Neural progenitor cell (in vitro differentiated cells): ENCODE measurements around the gene INPP4B. TPM values are rescaled to one million over a fixed set of nuclear protein-coding genes. Genes with fewer than 3 reads are reported as not detected.

Experiments used
- DNase-seq: peaks from one replicate; pipeline ENCODE4 v3.0.0-alpha.2; 2016; ENCODE audit warnings: low spot score
- H2AFZ ChIP-seq: fragments of 200-600 bp; sonication (generic); replicated peaks from 2 replicates; pipeline ENCODE4 v1.6.1; 2016; ENCODE audit warnings: antibody characterized with exemption
- H3F3A ChIP-seq: fragments of 200-600 bp; sonication (generic); 2 replicates; pipeline ENCODE4 v1.6.1; 2016; ENCODE audit warnings: antibody characterized with exemption, low read depth
- H3K27ac ChIP-seq: fragments of 200-600 bp; sonication (generic); 2 replicates; pipeline ENCODE4 v1.5.1; 2016; ENCODE audit warnings: mild to moderate bottlenecking
- H3K27me3 ChIP-seq: fragments of 200-600 bp; sonication (generic); 2 replicates; pipeline ENCODE4 v1.6.1; 2016; ENCODE audit warnings: mild to moderate bottlenecking, moderate library complexity
- H3K36me3 ChIP-seq: fragments of 200-600 bp; sonication (generic); 2 replicates; pipeline ENCODE4 v1.5.1; 2016
- H3K4me1 ChIP-seq: fragments of 200-600 bp; sonication (generic); 2 replicates; pipeline ENCODE4 v1.6.1; 2016; ENCODE audit warnings: mixed run types
- H3K4me2 ChIP-seq: fragments of 200-600 bp; sonication (generic); 2 replicates; pipeline ENCODE4 v1.6.1; 2016
- H3K4me3 ChIP-seq: fragments of 200-600 bp; sonication (generic); 2 replicates; pipeline ENCODE4 v1.5.1; 2016
- H3K79me2 ChIP-seq: fragments of 200-600 bp; sonication (generic); 2 replicates; pipeline ENCODE4 v1.6.1; 2016; ENCODE audit warnings: low read depth
- H3K9ac ChIP-seq: fragments of 200-600 bp; sonication (generic); 2 replicates; pipeline ENCODE4 v1.6.1; 2016
- H3K9me3 ChIP-seq: fragments of 200-600 bp; sonication (generic); 2 replicates; pipeline ENCODE4 v1.5.1; 2016; ENCODE audit warnings: low read depth
- H4K20me1 ChIP-seq: fragments of 200-600 bp; sonication (generic); 2 replicates; pipeline ENCODE4 v1.6.1; 2016; ENCODE audit warnings: low read depth
- H3K27ac Mint-ChIP-seq: 3 replicates; pipeline ENCODE4 v1.8.0; 2021; ENCODE audit warnings: mixed read lengths
- H3K27me3 Mint-ChIP-seq: 2 replicates; pipeline ENCODE4 v1.8.0; 2022; ENCODE audit warnings: low read depth, mild to moderate bottlenecking, inconsistent platforms, moderate library complexity, mixed read lengths; ENCODE audit not compliant: insufficient read depth
- H3K36me3 Mint-ChIP-seq: 3 replicates; pipeline ENCODE4 v1.8.0; 2021; ENCODE audit warnings: mixed read lengths
- H3K4me1 Mint-ChIP-seq: 3 replicates; pipeline ENCODE4 v1.8.0; 2021; ENCODE audit warnings: mixed read lengths
- H3K4me3 Mint-ChIP-seq: 3 replicates; pipeline ENCODE4 v1.8.0; 2021; ENCODE audit warnings: mild to moderate bottlenecking, moderate library complexity, mixed read lengths
- H3K9me3 Mint-ChIP-seq: 3 replicates; pipeline ENCODE4 v1.8.0; 2020; ENCODE audit warnings: mixed read lengths
- CTCF ChIP-seq: fragments of 200-600 bp; sonication (generic); IDR thresholded peaks from 2 replicates; pipeline ENCODE4 v1.5.1; 2017; ENCODE audit warnings: antibody characterized with exemption, mild to moderate bottlenecking
- EZH2 ChIP-seq: fragments of 200-600 bp; sonication (generic); IDR thresholded peaks from 2 replicates; pipeline ENCODE4 v1.6.1; 2017; ENCODE audit warnings: antibody characterized with exemption, mild to moderate bottlenecking, moderate library complexity
- EZH2phosphoT487 ChIP-seq: fragments of 200-600 bp; sonication (generic); IDR thresholded peaks from 2 replicates; pipeline ENCODE4 v1.6.1; 2017; ENCODE audit warnings: antibody characterized with exemption
- total RNA-seq: library from RNA; depleted of rRNA; stranded (reverse); fragments of >200 nt; gene quantifications from 2 replicates; pipeline ENCODE4 v1.2.3, GENCODE V29; 2015; ENCODE audit warnings: low replicate concordance

The INPP4B gene
- total RNA-seq, 1 donor from 2014 or later = 1.3 TPM

- H3K36me3 Mint-ChIP-seq = no peaks in the 10 kb centered on the region
- H3K27me3 ChIP-seq = no peaks in the 10 kb centered on the region
- no peak overlapping the region for H3K9ac ChIP-seq
- no peak overlapping the region for H3K4me3 ChIP-seq
- H4K20me1 ChIP-seq = no peaks in the 10 kb centered on the region
- peaks cover 11% of the 10 kb centered on the region for H3K4me1 ChIP-seq
- H3K4me1 Mint-ChIP-seq = peaks cover 5% of the 10 kb centered on the region
- no peak overlapping the region for H2AFZ ChIP-seq
- no peak overlapping the region for H3K27ac ChIP-seq
- no peaks in the 10 kb centered on the region for H3K9me3 Mint-ChIP-seq
- H3K4me2 ChIP-seq = no peak overlapping the region
- no peaks in the 10 kb centered on the region for H3K9me3 ChIP-seq
- no peaks in the 10 kb centered on the region for H3K27me3 Mint-ChIP-seq
- no peaks in the 10 kb centered on the region for H3K79me2 ChIP-seq
- H3K4me3 Mint-ChIP-seq = no peak overlapping the region
- DNase-seq = no peak
- no peak overlapping the region for H3K27ac Mint-ChIP-seq
- no peaks in the 10 kb centered on the region for H3K36me3 ChIP-seq
- TF ChIP-seq EZH2 (no peak), EZH2phosphoT487 (no peak), CTCF (no peak)
- no peaks in the 10 kb centered on the region for H3F3A ChIP-seq
Measured at GRCh38 chr4:142823796-142824195, 22.3 kb downstream of the INPP4B start.

GRCh38 chr4:142818476-142818875 lies 27.6 kb downstream of the INPP4B start:
- Histone ChIP-seq H3K4me2 (no peak overlapping the region), H3K4me3 (no peak overlapping the region), H3K36me3 (no peaks in the 10 kb centered on the region), H3K4me1 (no peaks in the 10 kb centered on the region), H3K9ac (no peak overlapping the region), H2AFZ (no peak overlapping the region), H3K27ac (no peak overlapping the region), H4K20me1 (no peaks in the 10 kb centered on the region), H3K9me3 (no peaks in the 10 kb centered on the region), H3K79me2 (no peaks in the 10 kb centered on the region), H3K27me3 (no peaks in the 10 kb centered on the region), H3F3A (no peaks in the 10 kb centered on the region)
- Mint-ChIP-seq H3K9me3 (no peaks in the 10 kb centered on the region), H3K4me1 (peaks cover 14% of the 10 kb centered on the region), H3K27ac (no peak overlapping the region), H3K4me3 (no peak overlapping the region), H3K27me3 (no peaks in the 10 kb centered on the region), H3K36me3 (no peaks in the 10 kb centered on the region)
- TF ChIP-seq EZH2 = no peak
- TF ChIP-seq CTCF = no peak
- TF ChIP-seq EZH2phosphoT487 = no peak
- DNase-seq = no peak

GRCh38 chr4:142818031-142818430 lies 28.1 kb downstream of the INPP4B start:
- Histone ChIP-seq H2AFZ (no peak overlapping the region), H3K36me3 (no peaks in the 10 kb centered on the region), H3K4me3 (no peak overlapping the region), H3K79me2 (no peaks in the 10 kb centered on the region), H3K4me1 (no peaks in the 10 kb centered on the region), H3K4me2 (no peak overlapping the region), H3K9ac (no peak overlapping the region), H4K20me1 (no peaks in the 10 kb centered on the region), H3K27me3 (no peaks in the 10 kb centered on the region), H3K9me3 (no peaks in the 10 kb centered on the region), H3F3A (no peaks in the 10 kb centered on the region), H3K27ac (no peak overlapping the region)
- Mint-ChIP-seq H3K27ac (no peak overlapping the region), H3K27me3 (no peaks in the 10 kb centered on the region), H3K36me3 (no peaks in the 10 kb centered on the region), H3K4me1 (peaks cover 14% of the 10 kb centered on the region), H3K9me3 (no peaks in the 10 kb centered on the region), H3K4me3 (no peak overlapping the region)
- DNase-seq = no peak
- TF ChIP-seq CTCF = no peak
- TF ChIP-seq EZH2 = no peak
- no peak for TF ChIP-seq EZH2phosphoT487
